ACHN (cell line): ENCODE data around the gene MALT1.
A peak's percentile ranks its signal among the peaks of the same experiment; 100 is the strongest.

Source experiments
- DNase-seq: peaks from one replicate; pipeline ENCODE4 v3.0.0-alpha.2; 2015
- in situ Hi-C: cut with HindIII; loops from 2 replicates; pipeline ENCODE4 v1.10.0; 2017; ENCODE audit warnings: low sequenced_read_pairs, low pct_ligation_motif_present, low pct_unique_long_range_greater_than_20kb

MALT1 gene

GRCh38 chr18:58784601-58785137, 113.4 kb downstream of the MALT1 start:
- DNase-seq = peak; percentile 7
- in situ Hi-C loops = loop anchor here (25.0 kb wide), 1 partner anchor 278 kb away; no protein-coding TSS in a partner anchor

GRCh38 chr18:58785171-58785805, 114.0 kb downstream of the MALT1 start:
- peak; percentile 84 for DNase-seq
- in situ Hi-C loops = loop anchor here (25.0 kb wide), 1 partner anchor 277 kb away; no protein-coding TSS in a partner anchor

GRCh38 chr18:58785870-58786269, 114.6 kb downstream of the MALT1 start:
- in situ Hi-C loops = loop anchor here (25.0 kb wide), 1 partner anchor 276 kb away; no protein-coding TSS in a partner anchor

GRCh38 chr18:58787536-58788149, 116.4 kb downstream of the MALT1 start:
- DNase-seq = no peak
- in situ Hi-C loops = loop anchor here (25.0 kb wide), 1 partner anchor 275 kb away; no protein-coding TSS in a partner anchor

More at GRCh38 chr18:58785870-58786269, 114.6 kb downstream of the MALT1 start:
- DNase-seq = no peak

GRCh38 chr18:58788470-58788869, 117.2 kb downstream of the MALT1 start:
- DNase-seq = no peak
- in situ Hi-C loops = loop anchor here (25.0 kb wide), 1 partner anchor 274 kb away; no protein-coding TSS in a partner anchor

- in situ Hi-C loops = loop anchor here (25.0 kb wide), 1 partner anchor 273 kb away; no protein-coding TSS in a partner anchor
Measured at GRCh38 chr18:58788971-58789875, 118.0 kb downstream of the MALT1 start.

GRCh38 chr18:58789876-58790240, 118.6 kb downstream of the MALT1 start:
- in situ Hi-C loops = loop anchor here (25.0 kb wide), 1 partner anchor 272 kb away; no protein-coding TSS in a partner anchor
- no peak for DNase-seq

More at GRCh38 chr18:58788971-58789875, 118.0 kb downstream of the MALT1 start:
- DNase-seq = no peak

- DNase-seq = no peak
- in situ Hi-C loops = loop anchor here (25.0 kb wide), 1 partner anchor 270 kb away; no protein-coding TSS in a partner anchor
Measured at GRCh38 chr18:58792086-58792485, 120.8 kb downstream of the MALT1 start.

GRCh38 chr18:58793361-58793760, 122.1 kb downstream of the MALT1 start:
- DNase-seq = no peak
- in situ Hi-C loops = loop anchor here (25.0 kb wide), 1 partner anchor 269 kb away; no protein-coding TSS in a partner anchor

GRCh38 chr18:58796220-58796619, 125.0 kb downstream of the MALT1 start:
- DNase-seq = no peak
- in situ Hi-C loops = loop anchor here (25.0 kb wide), 1 partner anchor 266 kb away; no protein-coding TSS in a partner anchor

GRCh38 chr18:58800582-58800981, 129.3 kb downstream of the MALT1 start:
- DNase-seq = no peak
- in situ Hi-C loops = no loop called here

- no peak for DNase-seq
- in situ Hi-C loops = no loop called here
Measured at GRCh38 chr18:58802959-58803358, 131.7 kb downstream of the MALT1 start.

- in situ Hi-C loops = no loop called here
- no peak for DNase-seq
Measured at GRCh38 chr18:58803978-58804377, 132.7 kb downstream of the MALT1 start.
